Cerebellar cortex (tissue), 1 donor: ENCODE data around the gene AOX1.
"Not testable (repeated sequence)": the region's sequence is repeated elsewhere in the genome, so short reads cannot be mapped to it uniquely, and the experiment has no call there.

ENCODE experiments used
- DNase-seq: peaks from one replicate; pipeline ENCODE4 v3.0.0-alpha.2; 2015; ENCODE audit warnings: low spot score

The AOX1 gene

DNA sequence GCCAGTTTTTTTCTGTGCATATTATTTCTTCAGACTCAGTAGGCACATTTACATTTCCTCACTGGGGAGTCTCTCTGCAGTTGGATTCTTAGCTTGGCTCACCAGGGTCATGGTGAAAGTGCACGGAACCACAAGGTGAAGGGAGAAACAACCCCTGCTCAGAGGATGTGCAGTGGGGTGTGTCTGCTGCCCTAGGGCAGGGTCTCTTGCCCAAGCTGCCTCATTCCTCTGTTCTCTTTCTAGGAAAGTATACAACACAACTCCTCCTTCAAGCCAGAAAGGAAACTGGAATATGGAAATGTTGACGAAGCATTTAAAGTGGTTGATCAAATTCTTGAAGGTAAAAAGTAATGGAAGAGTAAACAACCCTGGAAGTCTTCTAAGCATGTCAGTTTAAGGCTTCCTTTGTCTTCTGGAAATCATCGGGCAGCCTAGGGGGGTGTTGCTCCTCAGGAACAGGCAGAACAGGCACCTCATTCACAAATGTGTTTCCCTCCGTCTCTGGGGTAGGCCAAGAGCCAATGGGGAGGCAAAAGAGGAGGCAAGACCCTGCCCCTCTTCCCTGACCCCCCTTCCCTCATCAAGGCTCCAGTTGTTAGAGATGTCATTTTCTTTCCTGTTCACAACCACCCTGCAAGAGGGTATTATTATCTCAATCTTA is 41.4 kb downstream of the AOX1 start:
- DNase-seq, result no peak

DNA sequence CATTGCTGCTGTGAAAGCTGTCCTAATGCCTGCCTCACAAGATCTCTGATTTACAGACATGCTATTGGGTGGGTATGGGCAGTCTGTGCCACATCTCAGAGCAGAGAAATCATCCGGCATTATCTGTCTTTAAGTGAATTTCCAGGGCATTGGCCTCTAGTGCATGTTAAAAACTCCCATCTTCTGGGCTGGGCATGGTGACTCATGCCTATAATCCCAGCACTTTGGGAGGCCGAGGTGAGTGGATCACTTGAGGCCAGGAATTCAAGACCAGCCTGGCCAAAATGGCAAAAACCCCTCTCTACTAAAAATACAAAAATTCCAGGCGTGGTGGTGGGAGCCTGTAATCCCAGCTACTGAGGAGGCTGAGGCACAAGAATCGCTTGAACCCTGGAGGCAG is 42.6 kb downstream of the AOX1 start:
- DNase-seq, result not testable (repeated sequence)

DNA sequence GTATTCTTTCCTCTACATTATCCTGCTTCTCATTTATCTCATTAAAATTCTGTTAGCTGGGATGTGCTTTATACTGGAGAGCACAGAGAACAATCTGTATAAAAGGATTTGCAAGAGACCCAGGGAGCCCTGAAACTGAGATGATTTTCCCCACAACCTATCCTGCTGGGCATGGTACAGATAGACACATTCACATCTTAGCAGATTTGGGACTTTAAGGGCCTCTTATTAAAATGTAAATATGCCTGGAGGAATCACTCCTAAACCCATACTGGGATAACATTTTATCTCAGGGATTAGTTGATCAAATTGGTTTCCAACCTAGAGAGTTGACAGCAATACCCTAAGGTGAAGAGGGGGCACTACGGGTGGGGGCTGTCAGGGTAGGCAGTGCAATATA is 45.5 kb downstream of the AOX1 start:
- DNase-seq, result no peak

DNA sequence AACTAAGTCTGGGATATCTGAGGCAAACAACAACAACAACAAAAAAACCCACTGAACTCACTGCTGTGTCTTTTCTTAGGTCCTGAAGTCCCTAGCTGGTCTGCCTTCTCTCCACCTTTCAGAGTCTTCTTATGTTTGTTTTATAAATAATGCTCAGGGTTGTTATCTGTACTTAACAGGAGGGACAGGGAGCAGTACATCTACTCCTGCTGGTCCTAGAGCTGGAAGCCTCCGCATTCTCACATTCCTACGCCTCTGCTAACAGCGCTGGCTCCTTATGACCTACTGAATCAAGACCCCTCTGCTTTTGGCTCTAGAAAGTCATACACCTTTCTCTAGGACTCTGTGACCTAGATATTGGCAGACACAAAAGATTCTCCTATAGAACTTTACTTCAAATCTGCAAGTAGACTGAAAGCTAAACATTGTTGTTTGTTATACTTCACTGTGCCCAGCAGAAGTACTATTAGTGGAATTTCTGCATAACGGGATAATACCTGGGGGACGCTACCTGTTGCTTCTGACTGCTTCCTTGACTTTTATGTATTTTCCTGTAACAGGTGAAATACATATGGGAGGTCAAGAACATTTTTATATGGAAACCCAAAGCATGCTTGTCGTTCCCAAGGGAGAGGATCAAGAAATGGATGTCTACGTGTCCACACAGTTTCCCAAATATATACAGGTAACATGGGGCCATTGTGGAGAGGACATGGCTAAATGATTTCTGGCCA is 48.6 kb downstream of the AOX1 start:
- DNase-seq, result no peak

DNA sequence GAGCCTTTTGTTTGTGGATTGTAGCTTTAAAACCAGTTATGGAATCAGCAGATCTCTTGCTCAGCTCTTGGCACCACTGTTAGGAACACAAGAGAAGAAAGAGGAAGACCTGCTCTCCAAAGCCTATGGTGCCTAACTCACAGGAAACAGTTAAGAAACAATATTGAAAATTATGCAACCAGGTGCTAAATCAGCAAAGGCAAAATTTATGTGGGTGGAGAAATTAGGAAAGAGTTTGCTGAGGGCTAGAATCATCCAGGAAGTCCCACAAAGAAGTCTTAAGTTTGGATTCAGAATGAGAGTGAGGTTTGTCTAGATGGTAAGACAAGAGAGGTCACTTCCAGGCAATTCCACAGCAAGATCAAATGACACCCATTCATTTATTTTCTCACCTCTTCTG is 49.4 kb downstream of the AOX1 start:
- no peak for DNase-seq

DNA sequence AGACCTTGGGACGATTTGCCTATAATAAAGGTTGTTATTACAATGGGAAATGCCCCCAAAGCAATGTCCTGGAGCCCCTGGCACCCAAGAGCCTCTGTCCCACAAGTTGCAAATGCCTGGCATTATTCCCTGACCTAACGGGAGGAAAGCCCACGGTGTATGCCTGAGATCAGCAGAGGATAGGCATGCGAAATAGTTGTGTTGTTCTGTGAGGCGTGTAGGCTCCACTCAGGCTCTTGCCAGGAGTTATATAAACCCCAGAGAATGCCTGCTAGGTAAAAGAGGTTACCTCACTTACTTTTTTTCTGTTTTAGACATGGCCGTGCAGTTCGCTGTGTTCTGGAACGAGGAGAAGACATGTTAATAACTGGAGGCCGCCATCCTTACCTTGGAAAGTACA is 52.1 kb downstream of the AOX1 start:
- DNase-seq, result no peak

DNA sequence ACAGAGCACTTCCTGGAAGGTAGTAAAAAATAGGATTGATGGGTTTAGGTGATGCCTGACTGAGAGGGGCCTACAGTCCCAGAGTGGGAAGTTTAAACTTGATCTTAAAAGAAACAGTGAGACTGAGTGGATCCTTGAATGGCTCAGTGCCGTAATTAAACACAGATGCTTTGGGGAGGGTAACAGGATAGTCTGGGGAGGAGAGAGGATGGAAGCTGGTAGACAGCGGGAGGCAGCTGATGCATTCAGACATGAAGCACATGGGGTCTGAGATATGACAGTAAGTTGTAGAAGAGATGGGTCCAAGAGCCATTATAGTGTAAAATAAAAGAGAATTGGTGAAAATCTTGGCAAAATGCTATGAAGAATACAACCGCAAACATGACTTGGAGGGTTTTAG is 54.4 kb downstream of the AOX1 start:
- no peak for DNase-seq

DNA sequence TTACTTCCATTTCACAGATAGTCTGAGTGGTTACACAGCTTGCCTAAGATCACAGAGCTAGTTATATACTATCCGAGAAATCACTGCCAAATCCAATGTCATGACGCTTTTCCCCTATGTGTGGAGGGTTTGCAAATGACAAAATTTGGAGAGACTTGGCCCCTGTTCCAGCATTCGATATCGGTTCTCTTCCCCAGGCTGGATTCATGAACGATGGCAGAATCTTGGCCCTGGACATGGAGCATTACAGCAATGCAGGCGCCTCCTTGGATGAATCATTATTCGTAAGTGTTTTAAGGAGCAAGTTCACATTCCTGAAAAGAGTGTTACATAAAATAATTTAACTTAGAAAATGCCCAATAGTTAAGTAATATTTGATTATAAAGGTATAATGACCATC is 55.1 kb downstream of the AOX1 start:
- DNase-seq, result no peak

DNA sequence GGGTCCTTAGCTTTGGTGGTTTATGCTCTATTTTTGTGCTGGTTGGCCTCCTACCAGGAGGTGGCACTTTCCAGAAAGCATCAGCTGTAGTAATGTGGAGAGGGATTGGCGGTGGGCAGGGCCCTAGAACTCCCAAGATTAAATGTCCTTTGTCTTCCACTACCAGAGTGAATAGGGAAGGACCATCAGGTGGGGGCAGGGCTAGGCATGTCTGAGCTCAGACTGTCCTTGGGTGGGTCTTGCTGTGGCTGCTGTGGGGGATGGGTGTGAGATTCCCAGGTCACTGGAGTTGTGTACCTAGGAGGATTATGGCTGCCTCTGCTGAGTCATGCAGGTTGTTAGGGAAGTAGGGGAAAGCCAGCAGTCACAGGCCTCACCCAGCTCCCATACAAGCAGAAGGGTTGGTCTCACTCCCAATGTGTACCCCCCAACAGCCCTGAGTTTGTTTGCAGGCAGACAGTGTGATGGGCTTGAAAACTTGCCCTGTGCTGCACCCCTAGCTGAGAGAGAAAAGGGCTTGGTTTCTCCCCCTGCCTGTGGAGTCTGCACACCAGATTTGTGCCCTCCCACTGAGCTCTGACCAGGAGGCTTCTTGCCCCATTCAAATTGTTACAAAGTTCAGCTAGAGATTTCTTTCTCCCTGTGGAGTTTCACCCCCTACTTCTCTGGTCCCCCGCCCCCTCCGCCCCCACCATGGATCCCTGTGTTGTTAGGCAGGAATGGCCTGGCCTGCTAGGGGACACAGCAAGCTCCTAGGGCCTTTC is 62.9 kb downstream of the AOX1 start:
- not testable (repeated sequence) for DNase-seq

DNA sequence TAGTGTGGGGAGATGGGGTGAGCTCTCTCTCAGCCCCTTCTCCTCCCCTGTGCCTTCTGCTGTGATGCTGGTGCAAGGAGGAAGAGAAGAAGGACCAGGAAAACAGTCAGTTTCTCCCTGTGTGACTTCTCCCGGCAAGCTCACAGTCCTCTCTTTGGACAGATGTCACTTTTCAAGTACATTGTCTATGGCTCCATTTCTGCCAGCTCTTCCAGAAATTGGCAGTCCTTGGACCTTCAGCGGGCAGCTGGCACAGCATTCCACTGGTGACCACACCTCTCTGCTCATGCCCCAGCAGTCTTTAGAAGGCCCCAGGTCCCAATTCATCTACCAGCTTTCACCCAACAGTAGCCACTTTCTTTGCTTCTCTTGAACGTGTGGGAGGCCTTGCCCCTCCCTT is 63.9 kb downstream of the AOX1 start:
- no peak for DNase-seq

DNA sequence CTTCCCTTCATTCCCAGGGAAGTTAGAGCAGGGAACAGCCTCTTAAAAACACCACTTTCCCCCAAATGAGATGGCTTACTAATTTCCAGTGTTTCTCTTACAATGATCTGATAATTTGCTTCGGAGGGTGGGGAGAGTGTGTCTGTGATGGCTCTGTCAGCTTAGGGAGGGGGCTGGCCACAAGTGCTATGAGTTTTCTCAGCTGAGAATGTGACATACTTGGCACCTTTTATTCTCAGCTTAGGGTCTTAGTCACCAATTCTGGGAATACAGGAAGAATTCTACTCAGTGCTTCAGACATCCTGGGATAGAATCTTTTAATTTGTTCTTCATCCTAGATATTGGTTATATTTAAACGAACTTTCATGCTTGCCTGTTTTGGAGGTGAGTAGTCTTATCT is 64.4 kb downstream of the AOX1 start:
- no peak for DNase-seq

DNA sequence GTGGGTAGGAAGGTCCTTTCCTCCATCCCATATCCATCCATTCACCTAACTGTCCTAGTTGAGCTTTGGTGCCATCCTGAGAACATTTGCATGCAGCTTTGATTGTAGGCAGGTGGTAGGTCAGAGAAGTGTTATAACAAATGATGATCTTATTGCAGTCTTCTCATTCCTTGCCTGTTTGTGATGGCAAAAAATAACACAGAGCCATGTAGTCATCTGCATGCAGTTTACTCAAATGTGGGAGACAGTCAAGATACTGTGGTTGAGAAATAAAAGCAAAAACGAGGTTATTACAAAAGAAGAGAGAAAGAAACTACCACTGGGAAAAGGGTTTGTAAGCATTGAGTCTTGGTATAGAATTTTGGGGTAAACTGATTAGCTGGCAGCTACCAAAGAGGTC is 66.3 kb downstream of the AOX1 start:
- DNase-seq, result no peak

DNA sequence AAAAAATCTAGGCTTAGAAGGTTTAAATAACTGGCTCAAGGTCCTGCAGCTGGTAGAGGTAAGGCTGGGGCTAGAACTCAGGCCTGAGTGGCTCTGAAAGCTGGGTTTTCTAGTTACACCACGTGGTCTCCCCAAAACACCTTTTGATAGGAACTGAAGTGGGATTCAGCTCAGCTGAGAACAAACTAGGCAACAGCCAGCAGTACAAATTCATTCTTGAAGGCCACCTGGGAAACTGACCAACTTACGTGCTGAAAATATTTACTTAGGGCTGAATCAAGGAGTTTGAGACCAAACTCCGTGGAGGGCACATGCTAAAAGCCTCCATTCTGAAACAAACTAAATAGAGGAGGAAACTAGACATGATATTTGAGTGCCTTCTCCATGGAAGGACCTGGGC is 67.2 kb downstream of the AOX1 start:
- no peak for DNase-seq

DNA sequence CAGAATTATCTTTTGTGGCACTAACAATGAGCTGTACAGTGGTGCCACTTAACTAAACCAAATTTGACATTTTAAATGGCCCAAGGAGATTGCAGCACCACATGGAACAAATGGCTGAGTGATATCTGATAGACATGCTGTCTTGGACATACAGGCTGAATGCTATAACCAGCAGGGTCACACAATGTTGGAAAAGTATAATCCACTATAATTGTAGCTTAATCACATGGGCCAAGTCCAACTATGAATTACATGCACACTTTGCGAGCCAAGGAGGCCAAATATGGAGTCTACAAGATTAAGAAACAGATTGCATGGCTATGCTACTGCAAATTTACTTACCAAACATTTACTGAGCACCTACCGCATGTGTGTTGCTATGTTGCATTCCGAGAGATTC is 69.0 kb downstream of the AOX1 start:
- DNase-seq, result no peak

DNA sequence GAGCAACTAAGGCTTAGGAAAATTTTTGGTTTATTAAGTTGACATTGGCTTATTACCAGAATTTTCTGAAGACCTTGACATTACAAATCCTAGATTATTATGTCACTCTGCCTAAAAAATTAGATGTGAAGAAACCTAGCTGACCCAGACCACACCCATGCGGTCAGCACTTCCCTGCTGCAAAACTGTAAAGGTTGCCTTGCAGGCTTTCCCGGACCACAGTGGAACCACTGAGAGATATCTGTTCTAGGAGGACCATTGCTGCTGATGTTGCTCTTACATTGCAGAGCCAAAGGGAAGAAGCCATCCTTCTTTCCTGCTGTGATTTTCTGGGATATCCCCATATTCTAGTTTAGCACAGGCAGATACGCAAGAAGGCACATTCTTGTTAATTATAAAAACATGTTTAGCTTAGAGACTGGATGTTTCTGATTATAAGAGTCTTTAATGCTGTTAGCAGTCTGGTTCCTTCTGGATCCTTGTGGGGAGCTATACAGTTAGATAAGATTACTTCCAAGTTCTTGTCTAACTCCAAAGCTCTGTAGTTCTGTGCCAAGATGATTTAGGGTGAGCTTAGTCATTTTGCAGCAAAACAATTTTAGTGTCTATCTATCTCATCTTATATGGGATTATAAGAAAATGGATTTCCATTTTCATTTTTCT is 70.2 kb downstream of the AOX1 start:
- DNase-seq, result no peak

DNA sequence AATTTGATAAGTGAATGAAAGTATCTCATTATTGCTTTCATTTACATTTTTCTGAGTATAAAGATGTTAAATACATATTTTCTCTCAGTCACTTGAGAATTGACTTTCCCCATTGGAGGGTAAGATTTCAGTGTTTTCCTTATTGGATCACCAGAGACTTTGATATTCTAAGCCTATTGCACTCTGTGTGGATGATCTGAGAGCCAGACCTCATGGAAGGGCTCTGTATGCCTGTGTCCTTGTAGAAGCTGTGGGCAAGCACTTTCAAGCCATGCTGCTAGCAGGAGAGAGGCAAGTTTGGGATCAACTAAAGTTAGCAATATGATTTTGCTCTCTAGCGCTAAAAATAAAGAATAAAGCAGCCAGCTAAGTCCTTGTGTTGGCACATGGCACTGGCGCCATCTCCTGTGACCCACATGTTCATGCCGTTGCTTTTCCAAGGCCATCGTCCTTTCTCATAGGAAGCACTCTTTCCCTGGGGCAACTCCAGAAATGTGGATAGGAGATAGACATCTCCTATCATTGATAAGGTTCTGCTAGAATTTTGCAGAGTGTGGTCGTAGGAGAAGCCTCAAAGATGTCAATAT is 72.6 kb downstream of the AOX1 start:
- DNase-seq, result no peak

DNA sequence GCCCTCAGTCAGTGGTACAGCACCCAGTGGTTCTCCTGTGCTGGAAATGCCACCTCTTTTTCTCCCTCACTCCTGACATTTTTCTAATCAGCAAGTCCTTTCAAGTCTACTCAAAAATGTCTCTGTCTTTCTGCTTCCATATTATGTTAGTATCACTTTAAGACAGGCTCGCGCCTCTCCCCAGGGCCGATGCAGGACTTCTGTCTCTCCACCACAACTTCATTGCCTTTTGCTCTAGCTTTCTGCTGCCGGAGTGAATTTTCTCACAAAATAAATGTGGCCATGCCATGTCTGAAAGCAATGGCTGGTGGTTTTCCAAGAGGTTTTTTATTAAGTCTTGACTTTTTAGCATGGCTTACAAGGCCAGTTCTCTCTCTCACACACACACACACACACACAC is 73.6 kb downstream of the AOX1 start:
- no peak for DNase-seq

DNA sequence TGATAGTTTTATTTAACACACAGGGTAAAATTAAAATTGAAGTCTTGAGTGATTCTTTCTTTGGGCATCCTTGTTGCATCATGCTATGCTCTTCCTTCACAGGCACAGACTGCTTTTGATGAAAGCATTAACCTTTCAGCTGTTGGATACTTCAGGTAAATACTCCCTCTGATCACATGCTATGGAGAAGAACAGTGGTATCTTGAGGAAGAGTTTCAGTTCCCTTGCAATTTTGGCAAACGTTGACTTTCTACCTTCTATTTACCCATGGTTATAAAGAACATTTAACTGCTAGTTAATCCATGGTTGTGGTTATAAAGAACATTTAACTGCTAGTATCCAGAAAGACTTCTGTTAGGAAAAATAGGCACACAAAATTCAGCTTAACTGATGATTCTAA is 75.7 kb downstream of the AOX1 start:
- no peak for DNase-seq

DNA sequence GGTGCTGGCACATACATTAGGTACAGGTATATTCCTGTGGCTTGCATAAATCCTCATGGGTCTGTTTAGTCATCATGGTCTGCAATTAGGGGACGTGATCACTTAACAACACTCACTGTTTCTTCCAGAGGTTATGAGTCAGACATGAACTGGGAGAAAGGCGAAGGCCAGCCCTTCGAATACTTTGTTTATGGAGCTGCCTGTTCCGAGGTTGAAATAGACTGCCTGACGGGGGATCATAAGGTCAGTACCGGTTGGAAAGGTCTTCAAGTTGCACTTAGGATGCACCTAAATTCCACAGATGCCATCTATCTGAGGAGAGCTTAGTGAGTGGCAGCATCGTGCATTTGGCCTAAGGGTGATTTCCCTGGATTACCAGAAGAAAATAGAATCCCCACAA is 76.9 kb downstream of the AOX1 start:
- DNase-seq, result no peak

DNA sequence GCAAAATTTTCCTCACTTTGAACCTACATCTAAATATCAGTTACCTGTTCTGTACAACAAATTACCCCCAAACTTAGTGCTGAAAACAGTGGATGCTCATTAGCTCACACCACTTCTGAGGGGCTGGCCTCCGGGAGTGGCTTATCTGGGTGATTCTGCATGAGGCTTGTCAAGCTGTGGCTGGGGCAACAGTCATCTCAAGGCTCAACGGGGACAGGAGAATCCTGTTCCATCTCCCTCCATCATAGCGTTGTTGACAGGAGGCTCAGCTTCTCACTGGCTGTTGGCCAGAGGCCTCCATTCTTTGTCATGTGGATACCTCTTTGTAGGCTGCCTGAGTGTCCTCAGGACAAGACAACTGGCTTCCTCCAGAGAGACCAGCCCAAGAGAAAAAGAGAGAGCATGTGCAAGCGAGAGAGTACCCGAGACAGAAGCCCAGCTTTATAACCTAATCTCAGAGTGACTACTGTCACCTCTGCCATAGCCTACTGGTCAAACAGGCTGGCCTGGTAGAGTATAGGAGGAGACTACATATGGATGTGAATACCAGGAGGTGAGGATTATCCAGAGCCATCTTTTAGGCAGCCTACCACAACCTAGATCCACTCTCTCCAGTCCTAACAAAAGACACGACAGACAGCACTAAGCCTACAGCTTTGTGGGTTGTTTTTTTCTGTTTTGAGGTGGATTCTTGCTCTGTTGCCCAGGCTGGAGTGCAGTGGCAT is 79.1 kb downstream of the AOX1 start:
- no peak for DNase-seq

DNA sequence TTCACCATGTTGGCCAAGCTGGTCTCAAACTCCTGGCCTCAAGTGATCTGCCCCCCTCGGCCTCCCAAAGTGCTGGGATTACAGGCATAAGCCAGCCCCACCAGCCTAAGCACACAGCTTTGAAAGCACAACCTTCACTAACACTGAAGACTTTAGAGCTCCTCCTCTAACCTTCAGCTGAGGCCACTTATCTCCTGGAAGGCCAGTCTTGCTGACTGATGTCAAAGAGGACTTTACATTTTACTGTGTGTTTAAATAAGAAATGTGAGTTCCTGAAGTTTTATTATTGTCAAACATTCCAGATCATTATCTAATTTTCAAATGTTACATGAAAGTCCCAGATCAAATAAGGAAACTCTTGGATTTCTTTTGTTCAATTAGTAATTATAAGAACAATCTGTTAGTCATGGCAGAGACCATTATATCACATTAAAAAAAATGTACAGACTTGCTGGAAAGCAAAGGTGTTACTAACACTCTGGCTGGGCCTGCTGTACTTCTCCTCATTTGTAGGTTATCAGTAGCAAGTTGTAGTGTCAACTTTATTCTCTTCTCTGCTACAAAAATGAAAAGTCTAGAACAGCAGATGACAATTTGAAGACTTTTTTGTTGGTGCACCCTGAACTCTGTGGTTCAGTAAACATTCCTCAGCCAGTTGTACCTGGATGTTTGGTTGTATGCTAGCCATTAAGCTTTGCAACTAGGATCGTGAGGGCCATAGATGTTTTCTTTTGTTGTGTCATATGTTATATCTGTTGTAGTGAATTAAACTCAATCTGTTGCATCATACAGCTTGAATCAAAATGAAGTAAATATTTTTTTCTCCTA is 80.0 kb downstream of the AOX1 start:
- no peak for DNase-seq
